A549 (cell line): ENCODE data around the gene SLAMF1. TPM values are rescaled to one million over a fixed set of nuclear protein-coding genes. Genes with fewer than 3 reads are reported as not detected.

ENCODE experiments used
- ATAC-seq, 2 experiments: fragments of 200-7000 bp in 1 of 2; fragments of >200 bp in 1 of 2; cut with Nextera tagmentation in 1 of 2; cut with Tn5 transposase in 1 of 2; 3 replicates each; pipeline versions ENCODE4 v1.8.0 to v1.9.1; 2018 to 2020; ENCODE audit warnings: mild to moderate bottlenecking in 1 of 2, moderate library complexity in 1 of 2
- CTCF ChIA-PET: fragments of 300-600 bp; sonication (Branson Sonifier 250); formaldehyde crosslinking; extraction: SDS; loops from one replicate; lab custom pipeline; 2021; ENCODE audit warnings: antibody characterized with exemption, inconsistent platforms; lab: Yijun Ruan, JAX
- POLR2A ChIA-PET: fragments of 350-600 bp; formaldehyde crosslinking; extraction: SDS; loops from one replicate; lab custom pipeline; 2021; ENCODE audit warnings: antibody characterized with exemption, inconsistent platforms; lab: Yijun Ruan, JAX
- DNase-seq, 2 experiments: peaks; one replicate each; pipeline versions ENCODE4 v3.0.0 to v3.0.0-alpha.2; 2011 to 2016; ENCODE audit warnings: low read depth in 1 of 2, low spot score in 1 of 2
- FAIRE-seq: peaks from 2 replicates; lab custom pipeline; 2011; peaks lifted over from hg19 to GRCh38; lab: Jason Lieb, UNC
- H3K27ac ChIP-seq, 2 experiments: fragments of >200 bp; sonication (Bioruptor Twin); formaldehyde crosslinking; 3 replicates each; pipeline ENCODE4 v1.5.1; 2016 to 2017
- H3K4me1 ChIP-seq: fragments of >200 bp; sonication (Bioruptor Twin); formaldehyde crosslinking; 3 replicates; pipeline ENCODE4 v1.6.1; 2016
- H3K4me2 ChIP-seq: fragments of >200 bp; sonication (Bioruptor Twin); formaldehyde crosslinking; 3 replicates; pipeline ENCODE4 v1.6.1; 2016
- H3K4me3 ChIP-seq: fragments of >200 bp; sonication (Bioruptor Twin); formaldehyde crosslinking; 3 replicates; pipeline ENCODE4 v1.5.1; 2016
- H3K9me3 ChIP-seq: fragments of >200 bp; sonication (Bioruptor Twin); formaldehyde crosslinking; 3 replicates; pipeline ENCODE4 v1.6.1; 2016
- BCL3 ChIP-seq: fragments of >200 bp; sonication (Bioruptor Twin); formaldehyde crosslinking; IDR thresholded peaks from 3 replicates; pipeline ENCODE4 v1.6.1; 2016
- BHLHE40 ChIP-seq: IDR thresholded peaks from 2 replicates; pipeline ENCODE4 v1.6.1; 2012; ENCODE audit warnings: low read depth, low read length, inconsistent platforms
- CHD2 ChIP-seq: fragments of 150-350 bp; IDR thresholded peaks from 2 replicates; pipeline ENCODE4 v1.6.1; 2014; ENCODE audit warnings: low read length; ENCODE audit not compliant: partially characterized antibody
- E2F6 ChIP-seq: IDR thresholded peaks from 2 replicates; pipeline ENCODE4 v1.6.1; 2012; ENCODE audit warnings: low read depth, borderline replicate concordance
- EHMT2 ChIP-seq: fragments of 200-600 bp; sonication (generic); IDR thresholded peaks from 2 replicates; pipeline ENCODE4 v1.6.1; 2016; ENCODE audit warnings: antibody characterized with exemption, low read depth, mild to moderate bottlenecking, moderate library complexity
- EP300 ChIP-seq, 2 experiments: fragments of >200 bp; sonication (Bioruptor Twin); formaldehyde crosslinking; IDR thresholded peaks; 2 replicates in 1 of 2; 3 replicates in 1 of 2; pipeline ENCODE4 v1.6.1; 2016 to 2017
- FOSB ChIP-seq: fragments of 250-450 bp; sonication (Bioruptor Pico); IDR thresholded peaks from 2 replicates; pipeline ENCODE4 v1.5.0; 2020; ENCODE audit warnings: mild to moderate bottlenecking, moderate library complexity
- HOXB13 ChIP-seq: fragments of 250-450 bp; sonication (Bioruptor Pico); IDR thresholded peaks from 2 replicates; pipeline ENCODE4 v1.5.0; 2020; ENCODE audit warnings: low read depth, mild to moderate bottlenecking, moderate library complexity
- HOXB5 ChIP-seq: fragments of 250-450 bp; sonication (Bioruptor Pico); IDR thresholded peaks from 2 replicates; pipeline ENCODE4 v1.5.0; 2020; ENCODE audit warnings: mild to moderate bottlenecking, moderate library complexity
- JUN ChIP-seq, 2 experiments: fragments of >200 bp; sonication (Bioruptor Twin); formaldehyde crosslinking; IDR thresholded peaks; 2 replicates in 1 of 2; 3 replicates in 1 of 2; pipeline ENCODE4 v1.6.1; 2016 to 2017
- JUNB ChIP-seq: fragments of >200 bp; sonication (Bioruptor Twin); formaldehyde crosslinking; IDR thresholded peaks from 2 replicates; pipeline ENCODE4 v1.6.1; 2016
- KDM5A ChIP-seq: fragments of 200-600 bp; sonication (generic); IDR thresholded peaks from 2 replicates; pipeline ENCODE4 v1.6.1; 2016; ENCODE audit warnings: antibody characterized with exemption, mild to moderate bottlenecking
- MAFK ChIP-seq: fragments of 450-650 bp; IDR thresholded peaks from 2 replicates; pipeline ENCODE4 v1.6.1; 2014; ENCODE audit not compliant: partially characterized antibody
- NFE2L2 ChIP-seq: fragments of 150-350 bp; conservative IDR thresholded peaks from 2 replicates; pipeline ENCODE4 v1.6.1; 2014; ENCODE audit warnings: low read length
- NPAS2 ChIP-seq: fragments of 250-450 bp; sonication (Bioruptor Pico); IDR thresholded peaks from 2 replicates; pipeline ENCODE4 v1.8.0; 2022; ENCODE audit warnings: mild to moderate bottlenecking, moderate library complexity, borderline replicate concordance
- POLR2AphosphoS2 ChIP-seq: conservative IDR thresholded peaks from 2 replicates; pipeline ENCODE4 v1.6.1; 2012; ENCODE audit warnings: low read length, improper control_type of control experiment, inconsistent platforms
- RAD21 ChIP-seq, 2 experiments: fragments of >200 bp in 1 of 2; sonication (Bioruptor Twin) in 1 of 2; formaldehyde crosslinking in 1 of 2; IDR thresholded peaks in 1 of 2; conservative IDR thresholded peaks in 1 of 2; 2 replicates in 1 of 2; 3 replicates in 1 of 2; pipeline ENCODE4 v1.6.1; 2012 to 2018; ENCODE audit warnings: inconsistent platforms in 1 of 2
- RNF2 ChIP-seq: fragments of 200-600 bp; sonication (generic); IDR thresholded peaks from 2 replicates; pipeline ENCODE4 v1.6.1; 2016; ENCODE audit warnings: low read depth, mild to moderate bottlenecking, antibody characterized with exemption, moderate library complexity, borderline replicate concordance
- TFCP2L1 ChIP-seq: fragments of 250-450 bp; sonication (Bioruptor Pico); IDR thresholded peaks from 2 replicates; pipeline ENCODE4 v1.5.0; 2021; ENCODE audit warnings: mild to moderate bottlenecking
- TP53 ChIP-seq: fragments of 250-450 bp; sonication (Bioruptor Pico); IDR thresholded peaks from 2 replicates; pipeline ENCODE4 v1.5.0; 2021; ENCODE audit warnings: mild to moderate bottlenecking, moderate library complexity
- USF2 ChIP-seq: fragments of 450-650 bp; IDR thresholded peaks from 2 replicates; pipeline ENCODE4 v1.6.1; 2014; ENCODE audit warnings: antibody characterized with exemption
- ZFP36 ChIP-seq: fragments of 450-650 bp; IDR thresholded peaks from 2 replicates; pipeline ENCODE4 v1.6.1; 2014; ENCODE audit warnings: borderline replicate concordance; ENCODE audit not compliant: partially characterized antibody
- WGBS: methylation state at CpG from one replicate; pipeline ENCODE4 v1.1.6; 2017; ENCODE audit errors: missing lambda C conversion rate; 5-methylcytosine and 5-hydroxymethylcytosine counted together
- polyA plus RNA-seq, 4 experiments: library from polyadenylated mRNA; depleted of rRNA in 3 of 4; stranded (reverse); fragments of >200 nt; fragmentation: RNase III in 1 of 4; extraction: RNeasy Plus Mini Kit Qiagen cat#74134 plus additional on column Dnase treatment in 1 of 4; gene quantifications; 2 replicates in 3 of 4; 3 replicates in 1 of 4; pipeline ENCODE4 v1.2.3, GENCODE V29; 2011 to 2017

SLAMF1 gene
- polyA plus RNA-seq, 2 of the 4 experiments (the other 2 are of a cell fraction) = not detected

- no peaks in the 10 kb centered on the region for H3K9me3 ChIP-seq
- TF ChIP-seq BCL3 = no peak
- TF ChIP-seq TP53 (CRISPR knock-in tag) = no peak
- no peak for TF ChIP-seq ZFP36
- TF ChIP-seq EHMT2 = no peak
- no peak for TF ChIP-seq CHD2
- TF ChIP-seq RNF2 = no peak
- no peak for TF ChIP-seq JUN (IDR thresholded peaks at IDR 0.05)
- TF ChIP-seq NPAS2 = no peak
- no peak for TF ChIP-seq E2F6
- no peak for TF ChIP-seq FOSB
- no peak for TF ChIP-seq POLR2AphosphoS2
- TF ChIP-seq USF2 = no peak
- no peak for TF ChIP-seq EP300 (IDR thresholded peaks at IDR 0.05)
- TF ChIP-seq HOXB13 = no peak
- no peak for TF ChIP-seq BHLHE40
- TF ChIP-seq NFE2L2 = no peak
- no peak for TF ChIP-seq MAFK
- TF ChIP-seq RAD21 (conservative IDR thresholded peaks at IDR 0.05 in 1 of 2, IDR thresholded peaks at IDR 0.05 in 1 of 2) = no peak
- no peak for TF ChIP-seq TFCP2L1 (CRISPR knock-in tag)
- no peak for TF ChIP-seq HOXB5 (CRISPR knock-in tag)
- ChIA-PET POLR2A (no interaction called here), CTCF (interaction anchor here (0.9 to 7.0 kb wide), 11 partner anchors 10 to 346 kb away, joined by 3 to 115 read pairs (median 4); partner anchors contain the start of gene ITLN2)
- FAIRE-seq (no peak), ATAC-seq (no peak), DNase-seq (no peak)
- no peak overlapping the region for H3K4me3 ChIP-seq
- 28% methylated on average over 2 of the region's 2 CpGs for WGBS
- H3K27ac ChIP-seq = no peak overlapping the region
- no peaks in the 10 kb centered on the region for H3K4me1 ChIP-seq
- no peak overlapping the region for H3K4me2 ChIP-seq
Observed at GRCh38 chr1:160608514-160608913, 38.3 kb downstream of the SLAMF1 start.

GRCh38 chr1:160608057-160608456 lies 38.8 kb downstream of the SLAMF1 start:
- ATAC-seq (no peak), DNase-seq (no peak), FAIRE-seq (no peak)
- H3K4me3 ChIP-seq = no peak overlapping the region
- no peaks in the 10 kb centered on the region for H3K9me3 ChIP-seq
- CTCF ChIA-PET = interaction anchor here (0.7 to 7.0 kb wide), 12 partner anchors 18 to 255 kb away, joined by 3 to 115 read pairs (median 5); no protein-coding TSS in a partner anchor
- no peaks in the 10 kb centered on the region for H3K4me1 ChIP-seq
- POLR2A ChIA-PET = no interaction called here
- no peak overlapping the region for H3K4me2 ChIP-seq
- no peak overlapping the region for H3K27ac ChIP-seq
- 41% methylated on average over 6 of the region's 6 CpGs for WGBS
- TF ChIP-seq HOXB5 (CRISPR knock-in tag) (no peak), KDM5A (no peak), JUNB (no peak), E2F6 (no peak)
